ENCODE results near the gene RYR1.
A peak's percentile ranks its signal among the peaks of the same experiment; 100 is the strongest.
"Not testable (repeated sequence)": the region's sequence is repeated elsewhere in the genome, so short reads cannot be mapped to it uniquely, and the experiment has no call there.

The RYR1 gene

DNA sequence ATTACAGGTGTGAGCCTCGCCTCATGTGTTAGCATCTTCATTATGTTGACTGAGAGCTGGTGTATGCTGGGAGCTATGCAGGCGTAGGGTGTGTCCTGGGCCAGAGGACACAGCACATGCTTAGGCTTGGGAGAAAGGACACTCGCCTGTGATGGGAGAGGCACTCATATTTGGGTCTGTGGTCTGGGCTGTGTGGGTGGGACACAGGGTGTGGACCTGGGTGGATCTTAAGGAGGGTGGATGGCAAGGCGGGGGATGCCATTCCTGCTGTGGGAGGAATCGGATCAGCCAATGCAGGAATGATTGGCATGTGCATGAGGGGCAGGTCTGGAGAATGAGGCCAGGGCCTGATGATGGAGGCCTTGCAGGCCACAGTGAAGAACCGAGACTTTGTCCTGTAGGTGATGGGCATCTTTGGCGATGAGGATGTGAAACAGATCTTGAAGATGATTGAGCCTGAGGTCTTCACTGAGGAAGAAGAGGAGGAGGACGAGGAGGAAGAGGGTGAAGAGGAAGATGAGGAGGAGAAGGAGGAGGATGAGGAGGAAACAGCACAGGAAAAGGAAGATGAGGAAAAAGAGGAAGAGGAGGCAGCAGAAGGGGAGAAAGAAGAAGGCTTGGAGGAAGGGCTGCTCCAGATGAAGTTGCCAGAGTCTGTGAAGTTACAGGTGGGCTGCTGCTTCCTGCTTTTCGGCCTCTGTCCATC lies 55.4 kb downstream of the RYR1 start:
- DNase-seq (ENCODE audit: low spot score) = no peak
- H3K4me3 Mint-ChIP-seq = no peak overlapping the region
- H3K27ac Mint-ChIP-seq = no peak overlapping the region
- peaks cover 11% of the 10 kb centered on the region for H3K27me3 Mint-ChIP-seq (ENCODE audit: low read depth)
- H3K9me3 Mint-ChIP-seq = no peaks in the 10 kb centered on the region
- H3K4me1 Mint-ChIP-seq (ENCODE audit: low read depth) = peaks cover 3% of the 10 kb centered on the region
- H3K36me3 Mint-ChIP-seq (ENCODE audit: low read depth) = peaks cover 6% of the 10 kb centered on the region

DNA sequence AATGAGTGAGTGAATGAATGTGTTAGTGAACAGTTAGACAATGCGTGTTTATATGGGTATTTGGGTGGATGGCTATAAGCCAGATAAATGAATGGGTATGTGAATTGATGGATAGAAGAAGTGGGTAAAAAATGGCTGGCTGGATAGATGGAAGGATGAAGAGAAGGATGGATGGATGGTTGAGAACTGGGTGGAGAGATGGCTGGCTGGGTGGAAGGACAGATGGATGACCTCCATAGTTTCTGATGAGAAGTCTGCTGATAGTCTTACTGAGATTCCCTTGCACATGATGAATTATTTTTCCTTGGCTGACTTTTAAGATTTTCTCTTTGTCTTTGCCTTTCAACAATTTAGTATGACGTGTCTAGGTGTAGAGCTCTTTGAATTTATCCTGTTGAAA lies 57.4 kb downstream of the RYR1 start:
- Mint-ChIP-seq H3K27me3 (ENCODE audit: low read depth) (peaks cover 11% of the 10 kb centered on the region), H3K36me3 (ENCODE audit: low read depth) (peaks cover 6% of the 10 kb centered on the region), H3K4me3 (no peak overlapping the region), H3K9me3 (no peaks in the 10 kb centered on the region), H3K4me1 (ENCODE audit: low read depth) (peaks cover 3% of the 10 kb centered on the region), H3K27ac (no peak overlapping the region)
- DNase-seq (ENCODE audit: low spot score) = no peak

DNA sequence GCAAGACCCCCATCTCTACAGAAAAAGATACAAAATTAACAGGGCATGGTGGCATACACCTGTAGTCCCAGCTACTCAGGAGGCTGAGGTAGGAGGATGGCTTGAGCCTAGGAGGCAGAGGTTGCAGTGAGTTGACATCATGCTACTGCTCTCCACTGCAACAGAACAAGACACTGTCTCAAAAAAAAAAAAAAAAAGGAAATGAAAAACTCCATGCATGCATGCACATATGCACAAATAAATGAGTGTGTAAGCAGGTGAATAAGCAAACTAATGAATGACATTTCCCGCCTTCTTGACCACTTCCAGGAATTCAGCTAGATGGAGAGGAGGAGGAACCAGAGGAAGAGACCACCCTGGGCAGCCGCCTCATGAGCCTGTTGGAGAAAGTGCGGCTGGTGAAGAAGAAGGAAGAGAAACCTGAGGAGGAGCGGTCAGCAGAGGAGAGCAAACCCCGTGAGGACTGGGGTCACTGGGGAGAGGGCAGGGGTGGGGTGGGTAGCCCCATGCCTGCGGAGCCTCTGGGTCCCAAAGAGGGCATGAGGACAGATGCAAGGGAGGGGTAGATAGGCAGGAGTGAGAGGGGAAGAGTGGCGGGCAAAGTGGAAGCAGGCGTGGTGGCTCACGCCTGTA lies 58.8 kb downstream of the RYR1 start:
- Mint-ChIP-seq H3K27ac (no peak overlapping the region), H3K4me3 (no peak overlapping the region)
- no peak for DNase-seq (ENCODE audit: low spot score)

GRCh38 chr19:38494379-38494778 lies 60.9 kb downstream of the RYR1 start:
- Mint-ChIP-seq H3K27ac (no peak overlapping the region), H3K4me1 (ENCODE audit: low read depth) (peaks cover 3% of the 10 kb centered on the region), H3K4me3 (no peak overlapping the region), H3K27me3 (ENCODE audit: low read depth) (peaks cover 9% of the 10 kb centered on the region), H3K9me3 (no peaks in the 10 kb centered on the region), H3K36me3 (ENCODE audit: low read depth) (peaks cover 3% of the 10 kb centered on the region)
- no peak for DNase-seq (ENCODE audit: low spot score)

More for the DNA sequence above, 58.8 kb downstream of the RYR1 start:
- Mint-ChIP-seq H3K9me3 (no peaks in the 10 kb centered on the region), H3K27me3 (ENCODE audit: low read depth) (peaks cover 11% of the 10 kb centered on the region), H3K4me1 (ENCODE audit: low read depth) (peaks cover 3% of the 10 kb centered on the region), H3K36me3 (ENCODE audit: low read depth) (peaks cover 6% of the 10 kb centered on the region)

- not testable (repeated sequence) for H3K9me3 Mint-ChIP-seq; H3K27me3 Mint-ChIP-seq (ENCODE audit: low read depth); DNase-seq (ENCODE audit: low spot score); H3K36me3 Mint-ChIP-seq (ENCODE audit: low read depth); H3K27ac Mint-ChIP-seq; H3K4me1 Mint-ChIP-seq (ENCODE audit: low read depth); H3K4me3 Mint-ChIP-seq
Measured at GRCh38 chr19:38495375-38495774, 61.9 kb downstream of the RYR1 start.

DNA sequence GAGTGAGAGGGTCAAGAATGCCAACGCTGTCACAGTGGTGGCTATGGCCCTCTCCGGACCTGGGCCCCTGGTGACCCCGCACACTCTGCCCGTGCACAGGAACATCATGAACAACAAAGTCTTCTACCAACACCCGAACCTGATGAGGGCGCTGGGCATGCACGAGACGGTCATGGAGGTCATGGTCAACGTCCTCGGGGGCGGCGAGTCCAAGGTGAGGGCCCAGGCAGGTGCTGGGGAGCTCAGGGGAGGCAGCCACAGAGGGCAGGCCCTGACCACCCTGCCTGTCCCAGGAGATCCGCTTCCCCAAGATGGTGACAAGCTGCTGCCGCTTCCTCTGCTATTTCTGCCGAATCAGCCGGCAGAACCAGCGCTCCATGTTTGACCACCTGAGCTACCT lies 62.6 kb downstream of the RYR1 start:
- peaks cover 6% of the 10 kb centered on the region for H3K27me3 Mint-ChIP-seq (ENCODE audit: low read depth)
- no peaks in the 10 kb centered on the region for H3K9me3 Mint-ChIP-seq
- H3K4me1 Mint-ChIP-seq (ENCODE audit: low read depth) = peaks cover 3% of the 10 kb centered on the region
- no peak for DNase-seq (ENCODE audit: low spot score)
- H3K27ac Mint-ChIP-seq = no peak overlapping the region
- no peaks in the 10 kb centered on the region for H3K36me3 Mint-ChIP-seq (ENCODE audit: low read depth)
- no peak overlapping the region for H3K4me3 Mint-ChIP-seq

DNA sequence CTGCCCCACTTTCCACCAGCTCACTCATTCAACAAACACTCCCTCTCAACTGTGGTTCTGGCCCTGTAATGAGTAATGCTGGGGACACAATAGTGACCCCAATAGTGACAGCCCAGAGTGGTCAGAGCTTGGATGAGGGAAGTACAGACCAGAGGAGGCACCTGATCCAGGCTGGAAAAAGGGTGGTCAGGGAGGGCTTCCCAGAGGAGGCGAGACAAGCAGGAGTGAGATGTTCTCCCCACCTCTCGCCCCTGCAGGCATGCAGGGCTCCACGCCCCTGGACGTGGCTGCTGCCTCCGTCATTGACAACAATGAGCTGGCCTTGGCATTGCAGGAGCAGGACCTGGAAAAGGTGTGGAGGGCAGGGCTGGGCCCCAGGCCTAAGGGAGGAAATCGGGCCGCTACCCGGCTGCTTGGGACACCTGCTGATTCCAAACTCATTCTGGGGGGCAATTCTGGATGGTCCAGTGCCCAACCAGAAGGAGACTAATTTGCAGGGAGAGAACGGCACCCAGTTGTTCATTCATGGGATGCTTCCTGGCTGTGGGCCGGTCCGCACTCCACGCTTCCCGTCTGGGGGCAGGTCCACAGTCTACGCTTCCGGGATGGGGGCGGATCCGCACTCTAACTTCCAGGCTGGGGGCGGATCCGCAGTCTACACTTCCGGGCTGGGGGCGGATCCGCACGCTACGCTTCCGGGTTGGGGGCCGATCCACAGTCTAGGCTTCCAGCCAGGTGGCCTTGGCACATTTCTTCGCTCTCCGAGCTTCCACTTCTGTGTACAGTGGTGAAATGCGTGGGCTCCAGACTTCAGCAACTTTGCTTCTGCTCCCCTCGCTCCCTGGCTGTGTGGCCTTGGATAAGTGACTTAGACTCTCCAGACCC lies 63.4 kb downstream of the RYR1 start:
- Mint-ChIP-seq H3K9me3 (no peaks in the 10 kb centered on the region), H3K4me1 (ENCODE audit: low read depth) (peaks cover 3% of the 10 kb centered on the region), H3K27me3 (ENCODE audit: low read depth) (peaks cover 6% of the 10 kb centered on the region), H3K36me3 (ENCODE audit: low read depth) (no peaks in the 10 kb centered on the region), H3K27ac (no peak overlapping the region), H3K4me3 (no peak overlapping the region)
- DNase-seq (ENCODE audit: low spot score) = no peak

DNA sequence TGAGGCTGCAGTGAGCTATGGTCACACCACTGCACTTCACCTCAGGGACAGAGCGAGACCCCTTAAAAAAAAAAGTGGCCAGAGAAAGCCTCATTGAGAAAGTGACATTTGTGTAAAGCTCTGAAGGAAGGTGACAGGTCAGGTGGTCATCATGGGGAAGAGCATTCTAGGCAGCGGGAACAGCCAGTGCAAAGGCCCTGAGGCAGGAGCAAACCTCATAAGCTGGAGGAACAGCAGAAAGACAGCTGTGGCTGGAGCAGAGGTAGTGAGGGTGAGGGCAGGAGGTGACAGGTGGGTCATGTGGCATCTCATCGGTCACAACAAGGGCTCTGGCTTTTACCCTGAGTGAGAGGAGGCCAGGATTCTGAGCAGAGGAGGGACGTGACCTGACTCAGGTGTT lies 64.4 kb downstream of the RYR1 start:
- DNase-seq (ENCODE audit: low spot score) = no peak
- Mint-ChIP-seq H3K4me1 (ENCODE audit: low read depth) (no peaks in the 10 kb centered on the region), H3K4me3 (no peak overlapping the region), H3K36me3 (ENCODE audit: low read depth) (no peaks in the 10 kb centered on the region), H3K27ac (peak overlapping the region; percentile 8), H3K27me3 (ENCODE audit: low read depth) (no peaks in the 10 kb centered on the region), H3K9me3 (no peaks in the 10 kb centered on the region)

DNA sequence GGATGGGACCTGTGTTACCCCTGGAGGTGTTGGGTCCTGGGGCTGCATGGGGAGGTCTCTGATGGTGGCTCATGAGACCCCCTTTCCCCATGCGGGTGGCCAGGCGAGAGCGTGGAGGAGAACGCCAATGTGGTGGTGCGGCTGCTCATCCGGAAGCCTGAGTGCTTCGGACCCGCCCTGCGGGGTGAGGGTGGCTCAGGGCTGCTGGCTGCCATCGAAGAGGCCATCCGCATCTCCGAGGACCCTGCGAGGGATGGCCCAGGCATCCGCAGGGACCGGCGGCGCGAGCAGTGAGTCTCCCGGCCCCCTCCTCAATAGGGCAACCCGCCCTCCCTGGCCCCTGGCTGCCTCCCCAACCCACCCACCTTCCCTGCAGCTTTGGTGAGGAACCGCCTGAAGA lies 66.0 kb downstream of the RYR1 start:
- Mint-ChIP-seq H3K4me3 (no peak overlapping the region), H3K9me3 (no peaks in the 10 kb centered on the region), H3K4me1 (ENCODE audit: low read depth) (no peaks in the 10 kb centered on the region), H3K27me3 (ENCODE audit: low read depth) (no peaks in the 10 kb centered on the region), H3K36me3 (ENCODE audit: low read depth) (no peaks in the 10 kb centered on the region), H3K27ac (no peak overlapping the region)
- DNase-seq (ENCODE audit: low spot score) = no peak

- Mint-ChIP-seq H3K9me3 (no peaks in the 10 kb centered on the region), H3K36me3 (ENCODE audit: low read depth) (no peaks in the 10 kb centered on the region), H3K27me3 (ENCODE audit: low read depth) (no peaks in the 10 kb centered on the region), H3K4me3 (no peak overlapping the region), H3K4me1 (ENCODE audit: low read depth) (no peaks in the 10 kb centered on the region), H3K27ac (no peak overlapping the region)
- DNase-seq (ENCODE audit: low spot score) = no peak
Measured at GRCh38 chr19:38500450-38500849, 67.0 kb downstream of the RYR1 start.

GRCh38 chr19:38502410-38503076 lies 69.1 kb downstream of the RYR1 start:
- Mint-ChIP-seq H3K27ac (no peak overlapping the region), H3K36me3 (ENCODE audit: low read depth) (no peaks in the 10 kb centered on the region), H3K27me3 (ENCODE audit: low read depth) (no peaks in the 10 kb centered on the region)

DNA sequence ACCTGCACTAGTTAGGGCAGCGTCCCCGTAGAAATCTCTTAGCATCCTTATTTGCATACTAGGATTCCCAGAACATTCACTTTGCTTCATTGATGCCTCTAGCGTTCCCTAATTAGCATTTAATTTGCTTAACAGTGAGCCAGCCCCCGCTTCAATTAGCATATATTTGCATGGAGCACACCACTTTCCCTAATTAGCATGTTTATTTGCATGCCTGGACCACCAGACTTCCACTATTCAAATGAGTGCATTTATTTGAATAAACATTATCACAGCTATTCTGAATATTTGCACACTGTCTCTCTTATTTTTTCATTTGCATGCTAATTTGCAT lies 69.6 kb downstream of the RYR1 start:
- no peak overlapping the region for H3K4me3 Mint-ChIP-seq
- H3K9me3 Mint-ChIP-seq = no peaks in the 10 kb centered on the region
- no peaks in the 10 kb centered on the region for H3K36me3 Mint-ChIP-seq (ENCODE audit: low read depth)
- H3K27me3 Mint-ChIP-seq (ENCODE audit: low read depth) = no peaks in the 10 kb centered on the region
- no peaks in the 10 kb centered on the region for H3K4me1 Mint-ChIP-seq (ENCODE audit: low read depth)
- H3K27ac Mint-ChIP-seq = no peak overlapping the region
- no peak for DNase-seq (ENCODE audit: low spot score)

More at GRCh38 chr19:38502410-38503076, 69.1 kb downstream of the RYR1 start:
- Mint-ChIP-seq H3K9me3 (no peaks in the 10 kb centered on the region), H3K4me3 (no peak overlapping the region), H3K4me1 (ENCODE audit: low read depth) (no peaks in the 10 kb centered on the region)
- no peak for DNase-seq (ENCODE audit: low spot score)

DNA sequence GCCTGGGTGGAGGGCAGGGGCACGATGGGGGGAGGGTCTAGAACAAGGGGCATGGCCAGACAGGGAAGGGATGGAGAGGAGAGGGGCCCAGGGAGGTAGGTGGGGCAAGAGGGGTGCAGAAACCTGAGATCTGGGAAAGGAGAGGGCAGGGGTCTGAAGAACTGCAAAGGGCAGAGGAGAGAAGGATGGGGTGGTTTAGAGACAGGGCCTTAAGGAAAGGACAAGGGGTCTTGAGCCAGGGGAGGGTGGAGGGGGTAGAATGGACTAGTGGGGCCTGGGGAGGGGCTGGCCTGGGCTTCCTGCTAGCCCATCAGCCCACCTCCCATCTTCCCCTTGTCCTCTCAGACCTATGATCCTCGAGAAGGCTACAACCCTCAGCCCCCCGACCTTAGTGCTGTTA lies 72.5 kb downstream of the RYR1 start:
- no peak for DNase-seq (ENCODE audit: low spot score)
- Mint-ChIP-seq H3K36me3 (ENCODE audit: low read depth) (no peaks in the 10 kb centered on the region), H3K9me3 (no peaks in the 10 kb centered on the region), H3K27me3 (ENCODE audit: low read depth) (no peaks in the 10 kb centered on the region), H3K4me1 (ENCODE audit: low read depth) (no peaks in the 10 kb centered on the region), H3K27ac (no peak overlapping the region), H3K4me3 (no peak overlapping the region)

GRCh38 chr19:38506375-38506722 lies 72.9 kb downstream of the RYR1 start:
- Mint-ChIP-seq H3K9me3 (no peaks in the 10 kb centered on the region), H3K4me1 (ENCODE audit: low read depth) (no peaks in the 10 kb centered on the region), H3K36me3 (ENCODE audit: low read depth) (no peaks in the 10 kb centered on the region), H3K27ac (no peak overlapping the region), H3K4me3 (no peak overlapping the region), H3K27me3 (ENCODE audit: low read depth) (no peaks in the 10 kb centered on the region)
- DNase-seq (ENCODE audit: low spot score) = no peak
